GM21619 (cell line): ENCODE results near the gene DNAJA4.

Experiments
- ATAC-seq: cut with Tn5 transposase; IDR thresholded peaks from one replicate; pipeline ENCODE4 v1.9.1; 2021; ENCODE audit not compliant: unreplicated experiment

Gene DNAJA4

GRCh38 chr15:78276064-78276943, 11.9 kb downstream of the DNAJA4 start:
- ATAC-seq = no peak

DNA sequence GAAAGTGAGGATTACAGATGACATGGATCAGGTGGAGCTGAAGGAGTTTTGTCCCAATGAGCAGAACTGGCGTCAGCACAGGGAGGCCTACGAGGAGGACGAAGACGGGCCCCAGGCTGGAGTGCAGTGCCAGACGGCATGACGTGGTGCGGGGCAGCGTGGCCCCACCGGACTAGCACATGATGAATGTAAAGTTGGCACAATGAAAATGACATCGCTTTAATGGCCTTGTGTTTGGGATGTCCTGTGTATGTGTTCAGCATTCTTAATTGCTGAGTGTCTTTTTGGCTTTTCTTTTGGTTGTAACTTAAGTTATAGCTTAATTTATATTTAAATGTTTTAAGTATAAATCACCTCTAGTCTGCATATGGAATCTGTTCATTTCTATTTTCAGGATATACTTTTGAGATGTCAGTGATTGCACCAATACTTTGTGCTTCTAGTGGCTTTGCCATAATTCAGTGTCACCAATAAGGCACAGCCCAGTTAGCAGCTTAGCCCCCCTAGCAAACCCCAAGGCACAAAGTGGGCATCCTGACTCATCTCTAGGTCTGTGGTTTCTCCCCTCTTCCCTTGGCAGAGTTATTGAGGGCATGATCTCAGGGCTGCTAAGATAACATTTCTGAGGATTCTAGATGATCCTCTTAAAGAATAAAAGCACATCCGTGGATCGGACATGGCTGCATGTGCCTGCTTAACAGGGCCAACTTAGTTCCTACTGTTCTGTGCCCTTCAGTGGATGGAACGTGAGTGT, 16.1 kb downstream of the DNAJA4 start:
- no peak for ATAC-seq

DNA sequence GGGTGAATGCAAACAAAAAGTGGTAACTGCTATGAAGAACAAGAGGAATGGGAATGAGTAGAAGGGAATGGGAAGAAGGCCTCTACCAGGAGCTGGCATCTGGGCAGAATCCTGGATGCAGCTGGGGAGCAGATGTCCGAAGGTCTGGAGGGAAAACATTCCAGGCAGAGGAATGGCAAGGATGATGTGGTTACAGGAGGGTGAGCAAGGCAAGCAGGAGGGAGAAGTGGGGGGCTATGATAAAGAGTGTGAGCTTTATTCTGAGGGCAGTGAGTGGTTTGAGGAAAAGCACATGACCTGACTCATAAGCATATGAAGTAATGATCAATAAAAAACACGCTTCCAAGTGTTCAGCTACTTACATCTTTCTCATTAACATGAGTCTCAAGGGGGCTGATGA, 18.0 kb downstream of the DNAJA4 start:
- no peak for ATAC-seq

DNA sequence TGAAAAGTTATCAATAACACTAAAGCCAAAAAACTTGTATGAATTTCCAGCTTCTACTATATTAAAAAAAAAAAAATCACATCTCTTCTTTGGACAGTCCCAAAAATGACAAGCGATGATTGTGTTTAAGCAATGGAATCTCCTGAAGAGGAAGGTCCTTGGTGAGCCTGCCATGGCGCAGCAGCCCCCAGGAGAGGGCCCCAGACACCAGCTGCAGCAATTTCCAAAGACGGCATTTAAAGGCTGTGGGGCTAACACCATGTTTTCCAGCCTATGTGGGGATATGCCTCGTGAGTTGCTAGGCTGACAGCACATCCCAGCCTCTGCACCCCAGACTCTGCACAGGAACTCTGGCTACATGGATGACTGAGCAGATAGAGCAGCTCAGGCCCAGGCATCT, 20.4 kb downstream of the DNAJA4 start:
- ATAC-seq = no peak

GRCh38 chr15:78290222-78290621, 25.9 kb downstream of the DNAJA4 start:
- ATAC-seq = no peak

GRCh38 chr15:78291052-78291451, 26.7 kb downstream of the DNAJA4 start:
- ATAC-seq = no peak

DNA sequence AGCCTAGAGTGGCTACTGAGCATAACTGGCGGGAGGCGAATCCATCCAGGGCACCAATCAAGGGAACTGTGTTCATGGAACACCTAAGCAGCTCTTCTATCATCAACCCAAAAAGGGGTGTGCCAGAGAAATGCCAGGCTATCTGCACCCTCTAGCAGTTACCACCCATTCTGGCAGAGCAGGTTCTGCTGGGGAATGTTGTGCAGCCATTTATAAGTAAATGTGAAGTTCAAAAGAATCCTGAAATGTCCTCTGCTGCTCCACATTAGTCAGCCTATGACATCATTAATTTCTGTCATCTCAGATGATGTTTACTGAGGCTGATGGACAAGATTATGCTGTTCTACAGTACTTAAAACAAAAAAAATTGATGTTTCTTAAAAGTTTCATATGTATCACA, 27.3 kb downstream of the DNAJA4 start:
- ATAC-seq = no peak

GRCh38 chr15:78292219-78292618, 27.9 kb downstream of the DNAJA4 start:
- no peak for ATAC-seq

DNA sequence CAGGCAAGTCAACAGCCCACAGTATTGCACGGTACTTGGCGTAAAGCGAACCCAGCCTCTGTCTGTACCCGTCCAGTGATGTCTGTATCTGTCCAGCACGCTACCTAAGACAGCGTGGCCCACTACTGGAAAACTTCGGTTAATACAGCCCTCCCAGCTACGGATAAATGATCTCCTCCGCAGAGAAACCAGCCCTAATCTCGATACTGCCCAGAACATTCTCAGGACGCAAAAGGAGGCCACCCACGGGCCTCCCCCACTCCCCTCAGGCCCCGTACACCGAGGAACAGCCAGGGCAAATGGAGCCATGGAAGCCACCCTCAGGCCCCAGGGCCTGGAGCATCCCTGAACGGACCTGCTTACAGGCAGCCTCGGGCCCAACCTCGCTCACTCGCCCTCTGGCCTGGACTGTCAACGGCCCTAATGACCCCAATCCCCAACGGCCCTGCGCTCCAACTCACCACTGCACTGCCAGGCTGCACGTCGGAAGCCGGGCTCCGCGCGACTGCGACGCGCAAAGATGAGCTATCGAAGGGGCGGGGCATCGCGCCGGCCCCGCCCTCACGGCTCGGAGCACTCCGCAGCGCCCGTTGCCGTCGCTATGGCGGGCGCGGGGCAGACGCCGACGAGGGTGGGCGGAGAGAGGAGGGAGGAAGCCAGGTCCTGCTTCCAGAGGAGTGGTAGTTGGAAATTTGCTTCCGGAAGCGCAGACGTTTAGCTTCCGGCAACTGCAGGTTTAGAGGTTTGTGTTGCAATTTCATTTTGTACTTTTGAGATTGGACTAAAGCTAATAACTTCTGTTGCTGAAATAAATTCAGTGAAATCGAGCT, 35.0 kb downstream of the DNAJA4 start, which contains the start of gene SKIC8:
Gene SKIC8 (minus strand): TSS at position 509 of the 830 bp plus-strand sequence. CDS start 3,923 bp downstream, outside the sequence.
- peak; percentile 84 for ATAC-seq

DNA sequence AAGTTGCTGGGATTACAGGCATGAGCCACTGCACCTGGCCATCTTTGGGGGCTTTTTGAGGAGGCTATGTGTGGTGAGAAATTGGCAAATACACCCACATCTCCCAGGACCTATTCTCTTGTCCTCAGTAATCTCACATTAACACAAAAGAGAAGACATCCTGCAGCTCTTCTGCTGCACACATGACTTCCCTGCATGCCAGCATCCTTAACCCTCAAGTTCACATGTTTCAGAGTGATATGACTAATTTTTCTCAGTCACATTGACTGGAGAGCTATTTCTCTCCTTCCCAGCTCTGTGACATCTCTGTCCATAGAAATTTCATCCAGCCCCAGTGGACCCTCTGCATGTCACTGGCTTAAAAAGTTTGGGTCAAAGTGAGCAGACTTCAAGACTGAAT, 37.0 kb downstream of the DNAJA4 start:
- no peak for ATAC-seq

- no peak for ATAC-seq
These were observed 37.5 kb downstream of the DNAJA4 start for GRCh38 chr15:78301828-78302227.

DNA sequence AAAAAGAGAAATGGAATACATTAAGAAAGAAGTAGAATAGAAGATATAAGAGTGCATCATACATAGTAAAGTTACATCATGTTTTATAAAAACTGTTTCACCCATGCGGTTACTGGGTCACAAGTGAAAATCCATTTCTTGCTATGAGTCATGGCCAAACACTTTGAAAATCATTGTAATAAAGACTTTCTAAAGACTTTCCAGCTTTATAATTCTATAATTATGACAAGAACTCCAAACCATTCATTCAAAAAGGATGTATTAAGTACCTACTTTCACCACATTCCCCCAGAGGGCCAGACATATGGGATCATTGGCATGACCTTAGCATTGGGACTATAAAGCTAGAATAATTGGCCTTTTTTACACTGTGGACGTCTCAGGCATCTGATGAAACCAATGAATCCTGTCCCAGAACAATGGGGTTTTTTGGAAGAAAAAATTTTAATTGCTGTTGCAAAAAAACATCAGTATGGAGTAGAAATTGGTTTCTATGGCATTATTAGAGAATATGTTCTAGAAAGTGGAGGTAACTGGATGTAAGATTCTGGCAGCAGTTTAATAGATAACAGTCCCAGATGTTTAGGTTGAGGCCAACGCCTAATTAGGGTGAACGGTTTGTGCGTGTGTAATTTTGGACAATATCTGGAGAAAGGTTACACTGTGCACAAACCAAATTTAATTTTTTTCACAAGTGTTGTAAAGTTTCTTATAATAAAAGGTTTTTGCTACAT, 38.4 kb downstream of the DNAJA4 start:
- no peak for ATAC-seq

- no peak for ATAC-seq
These were observed 40.1 kb downstream of the DNAJA4 start for GRCh38 chr15:78304216-78305066.

- no peak for ATAC-seq
These were observed 41.9 kb downstream of the DNAJA4 start for GRCh38 chr15:78306176-78306774.

GRCh38 chr15:78307976-78308375, 43.6 kb downstream of the DNAJA4 start:
- ATAC-seq = no peak

GRCh38 chr15:78308422-78309032, 44.2 kb downstream of the DNAJA4 start:
- no peak for ATAC-seq

GRCh38 chr15:78311292-78311691, 46.9 kb downstream of the DNAJA4 start:
- ATAC-seq = no peak

GRCh38 chr15:78312536-78312935, 48.2 kb downstream of the DNAJA4 start:
- no peak for ATAC-seq

DNA sequence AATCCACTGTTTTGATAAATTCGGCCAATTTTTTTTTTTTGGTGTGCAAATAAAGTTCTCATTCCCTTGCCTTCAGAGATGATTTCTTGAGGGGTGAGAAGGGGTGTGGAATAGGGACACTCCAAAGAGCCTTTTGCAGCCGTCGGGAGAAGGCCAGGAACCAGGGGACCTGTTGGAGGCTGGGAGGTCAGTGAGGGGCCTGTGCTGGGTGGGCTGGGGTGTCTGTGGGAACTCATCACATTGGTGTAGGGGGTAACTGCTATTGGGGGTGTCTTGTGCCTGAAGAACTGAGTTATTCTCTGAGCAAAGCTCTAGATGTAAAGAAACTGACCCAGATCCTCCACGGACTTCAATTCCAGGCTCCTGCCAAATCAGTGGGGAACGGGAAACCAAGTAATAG, 48.6 kb downstream of the DNAJA4 start:
- ATAC-seq = no peak
